ENCODE data around the gene ANKS1B.
"Not testable (repeated sequence)": the region's sequence is repeated elsewhere in the genome, so short reads cannot be mapped to it uniquely, and the experiment has no call there.

Gene ANKS1B

GRCh38 chr12:98998697-98999299, 985.9 kb downstream of the ANKS1B start:
- H3K27ac Mint-ChIP-seq: no peak overlapping the region
- H3K4me1 Mint-ChIP-seq (ENCODE audit: low read depth): no peaks in the 10 kb centered on the region
- no peaks in the 10 kb centered on the region for H3K36me3 Mint-ChIP-seq

DNA sequence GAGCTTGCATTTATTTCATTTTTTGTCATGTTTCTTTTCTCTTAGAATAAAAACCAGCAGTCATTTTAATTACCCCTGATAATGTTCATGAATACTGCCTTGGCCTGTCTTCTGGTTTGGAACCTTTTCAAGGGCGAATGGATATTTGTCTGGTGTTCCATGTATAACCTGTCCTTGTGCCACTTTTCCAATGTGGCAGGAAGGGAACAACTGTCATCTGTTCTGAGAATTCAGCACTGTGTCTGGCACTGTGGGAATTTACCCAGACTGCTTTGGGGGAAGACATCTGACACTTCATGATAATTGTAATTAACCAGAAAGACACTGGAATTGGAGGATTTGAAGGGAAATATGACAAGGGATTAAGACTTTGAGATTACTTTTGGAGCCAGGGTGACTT, 986.8 kb downstream of the ANKS1B start:
- no peak overlapping the region for H3K4me3 Mint-ChIP-seq
- no peaks in the 10 kb centered on the region for H3K27me3 Mint-ChIP-seq
- no peaks in the 10 kb centered on the region for H3K4me1 Mint-ChIP-seq (ENCODE audit: low read depth)
- no peak overlapping the region for H3K27ac Mint-ChIP-seq
- no peaks in the 10 kb centered on the region for H3K9me3 Mint-ChIP-seq (ENCODE audit: low read depth)
- no peaks in the 10 kb centered on the region for H3K36me3 Mint-ChIP-seq

More at GRCh38 chr12:98998697-98999299, 985.9 kb downstream of the ANKS1B start:
- no peaks in the 10 kb centered on the region for H3K27me3 Mint-ChIP-seq
- H3K9me3 Mint-ChIP-seq (ENCODE audit: low read depth): no peaks in the 10 kb centered on the region
- H3K4me3 Mint-ChIP-seq: no peak overlapping the region

DNA sequence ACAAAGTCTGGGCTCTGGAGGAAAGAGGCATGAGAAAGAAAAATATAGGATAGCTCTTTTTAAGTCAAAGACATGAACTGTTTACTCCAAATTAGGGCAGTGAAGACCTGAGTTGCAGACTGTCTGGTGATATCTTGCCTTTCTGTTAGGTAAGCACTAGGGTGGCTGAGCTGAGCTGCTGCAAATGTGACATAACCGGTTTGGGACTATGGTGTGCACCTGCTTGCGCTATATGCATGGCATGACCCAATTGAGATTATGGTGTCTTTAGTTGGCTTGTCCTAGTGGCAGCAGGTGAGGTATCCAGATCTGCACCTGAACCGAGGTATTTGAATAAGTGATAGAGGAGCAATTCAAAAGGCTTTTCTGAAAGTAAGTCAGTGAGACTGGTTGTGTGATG, 994.1 kb downstream of the ANKS1B start:
- Mint-ChIP-seq H3K36me3 (no peaks in the 10 kb centered on the region), H3K27me3 (no peaks in the 10 kb centered on the region), H3K4me1 (ENCODE audit: low read depth) (no peaks in the 10 kb centered on the region), H3K27ac (no peak overlapping the region), H3K4me3 (no peak overlapping the region), H3K9me3 (ENCODE audit: low read depth) (no peaks in the 10 kb centered on the region)

- no peaks in the 10 kb centered on the region for H3K4me1 Mint-ChIP-seq (ENCODE audit: low read depth)
- no peaks in the 10 kb centered on the region for H3K36me3 Mint-ChIP-seq
- H3K4me3 Mint-ChIP-seq: no peak overlapping the region
- no peaks in the 10 kb centered on the region for H3K9me3 Mint-ChIP-seq (ENCODE audit: low read depth)
- no peak overlapping the region for H3K27ac Mint-ChIP-seq
- H3K27me3 Mint-ChIP-seq: peaks cover 1% of the 10 kb centered on the region
Measured at GRCh38 chr12:98985156-98985555, 999.6 kb downstream of the ANKS1B start.

DNA sequence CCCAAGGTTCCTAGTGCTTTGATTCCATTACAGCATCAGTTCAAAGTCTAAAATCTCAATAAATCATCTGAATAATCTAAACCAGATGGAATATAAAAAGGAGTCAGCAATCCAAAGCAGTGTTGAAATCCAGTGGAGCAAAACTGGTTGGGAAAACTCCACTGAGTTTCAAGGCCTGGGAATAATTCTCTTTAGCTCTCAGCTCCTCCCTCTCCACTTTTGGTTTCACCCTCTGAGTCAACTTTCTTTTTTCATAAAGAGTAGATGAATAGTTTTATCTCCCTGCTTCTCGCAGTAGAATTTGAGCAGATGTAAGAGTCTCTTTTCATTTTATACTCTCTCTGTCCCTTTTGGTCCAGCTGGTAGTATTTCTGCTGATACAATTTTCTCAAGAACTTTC, 1001.1 kb downstream of the ANKS1B start:
- no peaks in the 10 kb centered on the region for H3K36me3 Mint-ChIP-seq
- H3K4me1 Mint-ChIP-seq (ENCODE audit: low read depth): no peaks in the 10 kb centered on the region
- no peak overlapping the region for H3K4me3 Mint-ChIP-seq
- no peaks in the 10 kb centered on the region for H3K9me3 Mint-ChIP-seq (ENCODE audit: low read depth)
- no peak overlapping the region for H3K27ac Mint-ChIP-seq
- peaks cover 1% of the 10 kb centered on the region for H3K27me3 Mint-ChIP-seq

DNA sequence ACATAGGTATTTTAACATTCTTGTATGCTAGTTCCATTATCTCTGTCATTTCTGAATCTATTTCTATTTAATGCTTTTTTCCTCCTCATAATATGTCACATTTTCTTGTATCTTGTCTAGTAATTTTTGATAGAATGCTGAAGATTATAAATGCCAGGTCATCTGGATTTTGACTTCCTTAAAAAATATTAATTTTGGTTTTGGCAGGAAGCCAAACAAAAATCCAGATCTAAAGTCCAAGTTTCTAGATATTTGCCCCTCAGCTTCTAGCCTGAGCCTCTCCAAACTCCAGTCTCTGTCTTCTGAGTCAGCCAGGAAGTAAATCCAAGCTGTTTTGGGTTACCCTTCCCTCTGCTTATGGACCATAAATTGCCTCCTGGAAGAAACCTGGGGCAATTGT, 1004.2 kb downstream of the ANKS1B start:
- Mint-ChIP-seq H3K9me3 (ENCODE audit: low read depth) (no peaks in the 10 kb centered on the region), H3K4me3 (no peak overlapping the region), H3K27me3 (peaks cover 1% of the 10 kb centered on the region), H3K36me3 (no peaks in the 10 kb centered on the region), H3K27ac (no peak overlapping the region), H3K4me1 (ENCODE audit: low read depth) (no peaks in the 10 kb centered on the region)

DNA sequence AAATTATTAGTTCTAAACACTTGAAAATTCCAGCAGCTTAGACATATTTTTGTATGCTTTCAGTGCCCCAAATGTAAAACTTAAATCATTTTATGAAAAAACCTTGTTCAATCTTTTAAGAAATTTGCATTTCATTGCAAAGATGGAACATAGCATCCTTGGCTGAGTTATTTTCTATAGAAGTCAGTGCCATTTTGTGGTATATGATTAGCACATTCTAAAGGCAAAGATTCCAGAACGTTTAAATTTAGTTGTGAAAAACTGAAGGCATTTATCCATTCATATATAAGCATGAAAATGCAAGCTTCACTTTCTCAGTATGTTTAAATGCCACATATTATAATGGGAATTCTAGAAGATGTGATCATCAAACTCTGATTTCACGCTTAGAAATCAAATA, 1007.5 kb downstream of the ANKS1B start:
- H3K9me3 Mint-ChIP-seq (ENCODE audit: low read depth): no peaks in the 10 kb centered on the region
- no peak overlapping the region for H3K27ac Mint-ChIP-seq
- H3K4me3 Mint-ChIP-seq: no peak overlapping the region
- H3K36me3 Mint-ChIP-seq: no peaks in the 10 kb centered on the region
- H3K4me1 Mint-ChIP-seq (ENCODE audit: low read depth): no peaks in the 10 kb centered on the region
- H3K27me3 Mint-ChIP-seq: no peaks in the 10 kb centered on the region

DNA sequence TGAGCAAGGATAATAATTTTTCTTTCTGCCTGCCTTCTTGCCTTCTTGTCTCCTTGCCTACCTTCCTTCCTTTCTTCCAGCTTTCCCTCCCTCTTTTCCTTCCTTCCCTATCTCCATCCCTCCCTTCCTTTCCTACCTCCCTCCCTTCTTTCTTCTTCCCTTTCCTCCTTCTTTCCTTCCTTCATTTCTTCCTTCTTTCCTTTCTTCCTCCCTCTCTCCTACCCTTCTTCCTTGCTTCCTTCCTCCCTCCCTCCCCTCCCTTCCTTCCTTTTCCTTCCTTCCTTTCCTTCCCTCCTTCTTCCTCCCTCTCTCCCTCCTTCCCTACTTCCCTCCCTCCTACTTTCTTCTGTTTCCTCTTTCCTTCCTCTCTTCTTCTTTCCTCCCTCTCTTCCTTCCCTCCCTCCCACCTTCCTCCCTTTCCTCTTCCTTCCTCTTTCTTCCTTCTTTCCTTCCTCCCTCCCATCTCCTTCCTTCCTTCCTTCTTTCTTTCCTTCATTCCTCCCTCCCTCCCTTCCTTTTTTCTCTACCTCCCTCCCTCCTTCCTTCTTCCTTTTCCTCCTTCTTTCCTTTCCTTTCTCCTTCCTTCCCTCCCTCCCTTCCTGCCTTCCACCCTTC, 1009.9 kb downstream of the ANKS1B start:
- H3K27ac Mint-ChIP-seq: no peak overlapping the region
- no peaks in the 10 kb centered on the region for H3K36me3 Mint-ChIP-seq
- H3K4me3 Mint-ChIP-seq: no peak overlapping the region
- no peaks in the 10 kb centered on the region for H3K4me1 Mint-ChIP-seq (ENCODE audit: low read depth)
- no peaks in the 10 kb centered on the region for H3K27me3 Mint-ChIP-seq
- H3K9me3 Mint-ChIP-seq (ENCODE audit: low read depth): no peaks in the 10 kb centered on the region

DNA sequence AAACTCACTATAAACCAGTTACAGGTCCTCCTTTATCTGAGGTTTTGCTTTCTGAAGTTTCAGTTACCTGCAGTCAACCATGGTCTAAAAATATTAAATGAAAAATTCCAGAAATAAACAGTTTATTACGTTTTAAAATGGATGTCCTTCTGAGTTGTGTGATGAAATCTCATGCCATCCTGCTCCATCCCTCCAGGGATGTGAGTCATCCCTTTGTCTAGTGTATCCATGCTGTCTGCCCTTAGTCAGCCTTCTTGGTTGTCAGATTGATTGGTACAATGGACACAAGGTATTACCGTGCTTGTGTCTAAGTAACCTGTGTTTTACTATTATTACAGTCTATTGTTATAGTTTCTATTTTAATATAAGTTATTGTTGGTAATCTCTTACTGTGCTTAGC, 1011.3 kb downstream of the ANKS1B start:
- no peaks in the 10 kb centered on the region for H3K9me3 Mint-ChIP-seq (ENCODE audit: low read depth)
- no peaks in the 10 kb centered on the region for H3K27me3 Mint-ChIP-seq
- no peaks in the 10 kb centered on the region for H3K36me3 Mint-ChIP-seq
- no peak overlapping the region for H3K27ac Mint-ChIP-seq
- H3K4me1 Mint-ChIP-seq (ENCODE audit: low read depth): no peaks in the 10 kb centered on the region
- H3K4me3 Mint-ChIP-seq: no peak overlapping the region

DNA sequence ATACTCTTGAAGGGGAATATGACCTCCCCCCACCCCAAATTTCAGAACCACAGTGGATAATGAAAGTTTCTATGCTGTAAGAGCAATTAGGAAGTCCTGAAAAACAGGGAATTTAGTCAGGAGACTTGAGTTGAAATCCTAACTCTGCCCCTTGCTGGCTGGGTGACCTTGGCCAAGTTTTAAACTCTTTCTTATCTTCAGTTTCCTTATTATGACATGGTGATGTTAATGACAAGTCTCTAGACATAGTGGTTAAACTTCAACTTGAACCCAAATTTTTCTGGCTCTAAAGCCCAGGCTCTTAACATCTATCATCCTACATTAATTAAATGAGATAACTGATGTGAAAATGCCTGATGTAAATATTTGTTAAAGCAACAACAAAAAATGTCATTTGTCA, 1013.8 kb downstream of the ANKS1B start:
- no peaks in the 10 kb centered on the region for H3K9me3 Mint-ChIP-seq (ENCODE audit: low read depth)
- H3K27me3 Mint-ChIP-seq: no peaks in the 10 kb centered on the region
- H3K4me1 Mint-ChIP-seq (ENCODE audit: low read depth): no peaks in the 10 kb centered on the region
- no peak overlapping the region for H3K4me3 Mint-ChIP-seq
- no peak overlapping the region for H3K27ac Mint-ChIP-seq
- no peaks in the 10 kb centered on the region for H3K36me3 Mint-ChIP-seq

DNA sequence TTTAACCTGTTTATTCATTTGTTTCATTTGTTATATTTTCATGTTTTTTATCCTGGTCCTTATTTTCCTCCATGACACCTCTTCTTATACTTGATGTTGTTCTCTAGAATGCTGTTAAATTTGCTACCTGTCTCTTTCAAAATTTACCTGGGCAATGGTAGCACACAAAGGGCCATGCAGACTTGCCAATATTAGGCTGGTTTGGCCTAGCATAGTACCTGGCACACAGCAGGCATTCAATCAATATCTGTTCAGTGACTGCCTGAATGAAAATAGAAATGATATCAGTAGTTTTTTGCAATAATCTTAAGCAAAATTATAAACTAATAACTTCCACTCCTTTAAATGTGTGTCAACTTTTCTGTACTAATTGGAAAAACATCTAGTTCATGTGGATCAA, 1014.5 kb downstream of the ANKS1B start:
- Mint-ChIP-seq H3K27me3 (no peaks in the 10 kb centered on the region), H3K27ac (no peak overlapping the region), H3K4me3 (no peak overlapping the region), H3K36me3 (no peaks in the 10 kb centered on the region), H3K9me3 (ENCODE audit: low read depth) (no peaks in the 10 kb centered on the region), H3K4me1 (ENCODE audit: low read depth) (no peaks in the 10 kb centered on the region)

GRCh38 chr12:98968896-98969295, 1015.8 kb downstream of the ANKS1B start:
- Mint-ChIP-seq H3K27me3 (no peaks in the 10 kb centered on the region), H3K4me1 (ENCODE audit: low read depth) (no peaks in the 10 kb centered on the region), H3K4me3 (no peak overlapping the region), H3K9me3 (ENCODE audit: low read depth) (peaks cover 6% of the 10 kb centered on the region), H3K36me3 (no peaks in the 10 kb centered on the region), H3K27ac (no peak overlapping the region)

DNA sequence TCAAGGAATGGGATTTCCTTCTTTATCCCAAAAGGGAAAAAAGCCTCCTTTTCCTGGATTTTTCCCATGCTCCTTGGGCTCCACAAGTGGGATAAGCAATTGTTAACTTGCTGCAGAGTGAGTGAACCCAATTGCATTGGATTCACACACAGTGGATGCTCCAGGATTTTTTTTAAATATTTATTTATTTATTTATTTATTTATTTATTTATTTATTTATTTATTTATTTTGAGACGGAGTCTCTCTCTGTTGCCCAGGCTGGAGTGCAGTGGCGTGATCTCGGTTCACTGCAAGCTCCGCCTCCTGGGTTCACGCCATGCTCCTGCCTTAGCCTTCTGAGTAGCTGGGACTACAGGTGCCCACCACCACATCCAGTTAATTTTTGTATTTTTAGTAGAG, 1027.6 kb downstream of the ANKS1B start:
- H3K4me1 Mint-ChIP-seq (ENCODE audit: low read depth); H3K4me3 Mint-ChIP-seq; H3K27ac Mint-ChIP-seq; H3K36me3 Mint-ChIP-seq; H3K27me3 Mint-ChIP-seq: not testable (repeated sequence)
- peaks cover 16% of the 10 kb centered on the region for H3K9me3 Mint-ChIP-seq (ENCODE audit: low read depth)

- Mint-ChIP-seq H3K4me1 (ENCODE audit: low read depth) (no peaks in the 10 kb centered on the region), H3K27me3 (peaks cover 13% of the 10 kb centered on the region), H3K27ac (no peak overlapping the region), H3K36me3 (no peaks in the 10 kb centered on the region), H3K4me3 (no peak overlapping the region), H3K9me3 (ENCODE audit: low read depth) (no peaks in the 10 kb centered on the region)
Measured at GRCh38 chr12:98955284-98955683, 1029.5 kb downstream of the ANKS1B start.

- Mint-ChIP-seq H3K4me1 (ENCODE audit: low read depth) (no peaks in the 10 kb centered on the region), H3K9me3 (ENCODE audit: low read depth) (no peaks in the 10 kb centered on the region), H3K36me3 (no peaks in the 10 kb centered on the region), H3K4me3 (no peak overlapping the region), H3K27me3 (peaks cover 13% of the 10 kb centered on the region), H3K27ac (no peak overlapping the region)
Measured at GRCh38 chr12:98954506-98954905, 1030.2 kb downstream of the ANKS1B start.

DNA sequence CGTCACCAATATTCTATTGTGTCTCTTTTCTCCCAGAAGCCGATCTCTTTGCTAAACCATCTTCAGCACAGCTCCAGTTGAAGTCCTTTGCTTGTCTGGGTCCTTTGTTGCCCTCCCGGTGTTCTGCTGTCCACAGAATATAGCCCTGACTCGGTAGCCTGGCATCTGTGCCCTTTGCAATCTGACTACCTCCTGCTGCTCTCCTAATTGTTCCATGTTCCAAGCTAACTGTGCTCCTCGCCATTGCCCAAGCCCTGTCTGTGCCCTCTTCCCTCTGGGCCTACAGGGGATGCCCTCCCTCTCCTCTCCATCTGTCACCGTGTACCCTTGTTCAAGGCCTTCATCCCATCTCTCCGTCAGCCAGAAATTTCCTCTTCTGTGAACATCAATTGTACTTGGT, 1033.3 kb downstream of the ANKS1B start:
- no peak overlapping the region for H3K27ac Mint-ChIP-seq
- no peaks in the 10 kb centered on the region for H3K36me3 Mint-ChIP-seq
- H3K27me3 Mint-ChIP-seq: peaks cover 7% of the 10 kb centered on the region
- H3K9me3 Mint-ChIP-seq (ENCODE audit: low read depth): no peaks in the 10 kb centered on the region
- no peak overlapping the region for H3K4me3 Mint-ChIP-seq
- H3K4me1 Mint-ChIP-seq (ENCODE audit: low read depth): no peaks in the 10 kb centered on the region

Measured in activated naive CD8-positive, alpha-beta T cell (primary cell).